Fibroblast of lung (primary cell): ENCODE data around the gene ASH1L.

Experiments
- CTCF ChIP-seq, 2 donors: IDR thresholded peaks in 1 of 2; conservative IDR thresholded peaks in 1 of 2; 1 replicate in 1 of 2; 2 replicates in 1 of 2; pipeline ENCODE4 v1.5.1; 2011 to 2012; ENCODE audit warnings: low read length in 2 of 2, control low read depth in 1 of 2, inconsistent platforms in 1 of 2, low read depth in 1 of 2, mild to moderate bottlenecking in 1 of 2
- EZH2 ChIP-seq: IDR thresholded peaks from 2 replicates; pipeline ENCODE4 v1.5.1; 2012; ENCODE audit warnings: low read length, control low read depth, mild to moderate bottlenecking; ENCODE audit errors: missing control alignments

- TF ChIP-seq CTCF (conservative IDR thresholded peaks at IDR 0.05 in 1 of 2, IDR thresholded peaks at IDR 0.05 in 1 of 2; ENCODE audit: low read depth in 1 of 2, low read length in 2 of 2): no peak
- no peak for TF ChIP-seq EZH2
These were observed 202.6 kb downstream of the ASH1L start for GRCh38 chr1:155360051-155360450.
